Measurements from ENCODE around the gene PSMG1.
A peak's percentile ranks its signal among the peaks of the same experiment; 100 is the strongest.

Gene PSMG1

GRCh38 chr21:39198800-39199199, 15.5 kb upstream of the PSMG1 start:
- Mint-ChIP-seq H3K36me3 (ENCODE audit: low read depth) (peaks cover 54% of the 10 kb centered on the region), H3K27me3 (no peaks in the 10 kb centered on the region), H3K9me3 (no peaks in the 10 kb centered on the region), H3K4me3 (no peak overlapping the region), H3K27ac (no peak overlapping the region), H3K4me1 (peaks cover 21% of the 10 kb centered on the region)
- no peak for ATAC-seq
- no peak for DNase-seq

DNA sequence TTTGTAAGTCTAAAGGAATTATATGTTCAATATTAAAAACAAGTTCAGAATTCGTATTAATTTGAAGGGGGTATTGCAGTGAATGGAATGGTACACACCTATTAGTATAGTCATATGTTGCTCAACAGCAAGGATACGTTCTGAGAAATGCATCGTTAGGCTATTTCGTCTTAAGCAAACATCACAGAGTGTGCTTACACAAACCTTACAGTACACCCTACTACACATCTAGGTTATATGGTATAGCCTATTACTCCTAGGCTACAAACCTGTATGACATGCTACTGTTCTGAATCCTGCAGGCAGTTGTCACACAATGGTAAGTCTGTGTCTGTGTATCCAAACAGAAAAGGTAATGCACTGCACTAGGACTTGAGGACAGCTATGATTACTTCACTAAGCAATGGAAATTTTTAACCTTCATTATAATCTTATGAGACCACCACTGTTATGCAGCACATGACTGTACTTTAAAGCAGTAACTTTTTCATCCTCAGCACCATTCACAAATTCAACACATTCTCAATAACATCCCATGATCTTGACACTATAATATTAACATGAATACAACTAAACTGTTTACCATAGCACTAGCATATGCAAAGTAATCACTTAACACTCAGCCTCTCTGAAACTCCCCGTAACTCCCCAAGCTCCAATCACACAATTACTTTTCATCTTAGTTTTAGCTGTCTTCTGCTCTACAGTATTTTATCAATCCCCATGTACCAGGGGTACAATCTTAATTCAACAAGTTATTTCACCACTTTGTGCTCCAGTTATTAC, 14.4 kb upstream of the PSMG1 start:
- DNase-seq (no peak), ATAC-seq (no peak)
- Mint-ChIP-seq H3K4me3 (no peak overlapping the region), H3K9me3 (no peaks in the 10 kb centered on the region), H3K36me3 (ENCODE audit: low read depth) (peaks cover 51% of the 10 kb centered on the region), H3K27ac (peak overlapping the region; percentile 11), H3K27me3 (no peaks in the 10 kb centered on the region), H3K4me1 (peaks cover 21% of the 10 kb centered on the region)

GRCh38 chr21:39196838-39197237, 13.6 kb upstream of the PSMG1 start:
- H3K27me3 Mint-ChIP-seq = no peaks in the 10 kb centered on the region
- H3K36me3 Mint-ChIP-seq (ENCODE audit: low read depth) = peaks cover 46% of the 10 kb centered on the region
- H3K27ac Mint-ChIP-seq = peak overlapping the region; percentile 65
- peaks cover 21% of the 10 kb centered on the region for H3K4me1 Mint-ChIP-seq
- no peaks in the 10 kb centered on the region for H3K9me3 Mint-ChIP-seq
- no peak overlapping the region for H3K4me3 Mint-ChIP-seq
- no peak for ATAC-seq
- no peak for DNase-seq

GRCh38 chr21:39196310-39196709, 13.1 kb upstream of the PSMG1 start:
- H3K4me3 Mint-ChIP-seq = no peak overlapping the region
- H3K27ac Mint-ChIP-seq = peak overlapping the region; percentile 65
- H3K4me1 Mint-ChIP-seq = peaks cover 22% of the 10 kb centered on the region
- no peaks in the 10 kb centered on the region for H3K27me3 Mint-ChIP-seq
- peaks cover 46% of the 10 kb centered on the region for H3K36me3 Mint-ChIP-seq (ENCODE audit: low read depth)
- no peak for ATAC-seq
- DNase-seq = no peak
- no peaks in the 10 kb centered on the region for H3K9me3 Mint-ChIP-seq

DNA sequence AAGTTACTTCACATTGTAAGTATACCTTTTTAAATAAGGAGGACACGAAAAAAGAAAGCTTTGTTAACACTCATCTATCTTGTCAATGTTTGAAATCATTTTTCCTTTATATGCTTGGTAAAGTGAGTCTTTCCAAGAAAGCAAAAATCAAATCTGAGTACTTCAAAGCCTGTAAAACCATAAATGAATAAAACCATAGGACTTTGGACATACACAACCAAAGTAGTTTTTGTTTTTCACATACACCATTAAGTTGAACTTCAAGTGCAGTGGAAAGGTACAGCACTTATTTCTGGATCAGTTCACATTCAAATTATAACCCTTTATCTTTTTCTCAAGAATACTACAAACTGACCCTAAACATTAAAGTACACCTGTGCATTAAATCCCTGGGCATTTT, 10.1 kb upstream of the PSMG1 start:
- ATAC-seq (no peak), DNase-seq (no peak)
- Mint-ChIP-seq H3K9me3 (no peaks in the 10 kb centered on the region), H3K27ac (no peak overlapping the region), H3K36me3 (ENCODE audit: low read depth) (peaks cover 27% of the 10 kb centered on the region), H3K27me3 (no peaks in the 10 kb centered on the region), H3K4me3 (no peak overlapping the region), H3K4me1 (peaks cover 47% of the 10 kb centered on the region)

DNA sequence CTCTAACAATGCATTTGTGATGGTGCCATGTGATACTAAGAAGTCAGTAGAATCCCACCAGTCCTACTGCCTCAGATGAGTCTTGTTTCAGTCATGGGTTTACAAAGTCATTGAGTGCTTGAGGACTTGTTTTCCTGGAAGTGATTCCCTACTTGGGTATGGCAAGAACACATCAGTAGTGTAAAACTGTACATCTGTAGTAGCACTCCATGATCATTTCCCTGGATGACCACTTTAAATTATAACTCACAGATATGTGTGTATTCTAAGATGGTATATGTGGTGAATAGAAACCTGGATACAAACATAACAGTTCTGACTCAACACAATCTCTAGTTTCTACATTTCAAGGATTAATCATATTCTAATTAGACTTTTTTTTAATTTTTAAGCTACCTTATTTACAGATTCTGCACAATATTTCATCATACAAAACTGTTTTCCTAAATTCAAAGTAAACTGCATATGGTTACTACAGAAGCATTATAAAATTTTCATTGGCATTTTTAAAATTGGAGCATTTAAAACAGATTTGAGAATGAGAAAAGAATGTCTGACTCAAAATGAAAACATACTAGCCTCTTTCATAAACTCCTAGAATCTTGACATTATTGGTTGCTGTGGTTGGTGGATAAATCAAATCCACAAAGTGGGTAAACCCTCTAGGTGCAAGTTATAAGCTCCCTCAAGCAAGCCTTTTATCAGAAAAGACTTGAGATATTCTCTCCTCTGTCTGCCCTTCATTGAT, 6.8 kb upstream of the PSMG1 start:
- DNase-seq (no peak), ATAC-seq (peak; percentile 76)
- Mint-ChIP-seq H3K4me3 (no peak overlapping the region), H3K4me1 (peaks cover 58% of the 10 kb centered on the region), H3K36me3 (ENCODE audit: low read depth) (peaks cover 3% of the 10 kb centered on the region), H3K9me3 (no peaks in the 10 kb centered on the region), H3K27ac (peak overlapping the region; percentile 27), H3K27me3 (no peaks in the 10 kb centered on the region)

DNA sequence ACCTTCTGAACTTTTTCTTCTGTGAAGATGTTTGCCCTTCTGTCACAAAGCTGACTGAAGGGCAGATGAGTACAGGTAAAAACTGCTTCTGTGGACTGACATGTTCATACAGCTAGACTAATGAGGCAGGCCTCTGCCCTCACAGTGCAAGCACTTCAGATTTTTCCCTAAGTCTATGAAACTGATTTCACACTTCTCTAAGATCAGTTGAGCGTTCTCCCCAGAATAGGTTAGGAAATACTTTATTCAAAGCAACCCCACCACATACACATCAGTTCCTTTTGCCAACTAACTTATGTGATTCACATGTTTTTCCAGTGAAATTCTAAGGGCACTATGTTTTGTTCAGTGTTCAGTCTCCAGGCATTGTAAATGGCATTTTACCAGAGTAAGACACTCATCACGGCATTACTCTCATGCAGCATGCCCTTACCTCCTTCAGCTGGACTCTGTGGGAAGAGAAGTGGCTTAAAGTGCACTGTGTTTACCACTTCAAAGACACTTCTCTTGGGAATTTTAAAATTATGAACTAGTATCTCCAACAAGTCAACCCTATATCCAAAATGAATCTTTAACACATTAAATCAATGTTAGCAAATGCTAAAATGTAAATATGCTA, 5.4 kb upstream of the PSMG1 start:
- H3K4me3 Mint-ChIP-seq = no peak overlapping the region
- H3K4me1 Mint-ChIP-seq = peaks cover 69% of the 10 kb centered on the region
- peak overlapping the region; percentile 44 for H3K27ac Mint-ChIP-seq

DNA sequence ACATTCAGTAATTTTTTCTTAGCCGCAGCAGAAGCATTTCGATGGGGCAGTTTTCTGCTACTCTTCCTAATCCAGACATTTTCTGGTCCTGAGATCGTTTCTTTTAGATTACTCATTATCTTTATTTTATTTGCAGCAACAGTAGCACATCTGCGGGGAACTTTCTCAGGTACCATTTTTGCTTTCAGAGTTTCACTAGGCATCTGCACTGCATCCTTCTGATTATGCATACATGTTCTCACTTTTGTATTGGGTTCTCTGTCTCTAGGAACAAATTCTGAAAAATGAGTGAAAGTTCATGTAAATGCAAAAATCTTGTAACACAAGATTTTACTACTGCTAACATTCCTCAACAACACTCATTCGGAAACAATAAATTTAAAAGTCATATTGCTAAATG, 3.9 kb upstream of the PSMG1 start:
- H3K27ac Mint-ChIP-seq = no peak overlapping the region
- H3K36me3 Mint-ChIP-seq (ENCODE audit: low read depth) = peaks cover 7% of the 10 kb centered on the region
- H3K27me3 Mint-ChIP-seq = no peaks in the 10 kb centered on the region
- peaks cover 75% of the 10 kb centered on the region for H3K4me1 Mint-ChIP-seq
- no peaks in the 10 kb centered on the region for H3K9me3 Mint-ChIP-seq
- no peak overlapping the region for H3K4me3 Mint-ChIP-seq
- DNase-seq (no peak), ATAC-seq (no peak)

More for the DNA sequence above, 5.4 kb upstream of the PSMG1 start:
- H3K27me3 Mint-ChIP-seq = no peaks in the 10 kb centered on the region
- H3K9me3 Mint-ChIP-seq = no peaks in the 10 kb centered on the region
- ATAC-seq (peak; percentile 60), DNase-seq (no peak)
- peaks cover 3% of the 10 kb centered on the region for H3K36me3 Mint-ChIP-seq (ENCODE audit: low read depth)

DNA sequence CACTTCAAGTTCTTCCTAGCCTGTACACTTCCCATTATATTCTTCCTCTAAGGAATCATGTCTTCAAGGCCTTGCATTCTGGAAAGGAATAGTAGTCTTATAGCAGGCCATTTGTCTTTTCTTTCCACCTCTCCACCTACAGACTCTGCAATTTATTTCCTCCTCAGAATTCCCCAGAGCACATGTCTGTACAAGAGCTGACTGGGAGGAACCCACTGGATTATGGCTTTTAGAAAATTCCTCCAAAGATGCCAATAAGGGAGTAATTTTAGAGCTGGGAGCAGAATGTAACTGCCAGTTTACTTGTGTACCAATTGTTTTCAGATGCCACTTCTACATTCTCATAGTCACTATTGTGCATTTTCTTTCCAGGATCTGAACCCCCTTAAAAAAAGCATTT, 3.4 kb upstream of the PSMG1 start:
- Mint-ChIP-seq H3K27me3 (no peaks in the 10 kb centered on the region), H3K4me1 (peaks cover 79% of the 10 kb centered on the region), H3K9me3 (no peaks in the 10 kb centered on the region), H3K27ac (no peak overlapping the region), H3K36me3 (ENCODE audit: low read depth) (peaks cover 12% of the 10 kb centered on the region), H3K4me3 (no peak overlapping the region)
- ATAC-seq (no peak), DNase-seq (no peak)

DNA sequence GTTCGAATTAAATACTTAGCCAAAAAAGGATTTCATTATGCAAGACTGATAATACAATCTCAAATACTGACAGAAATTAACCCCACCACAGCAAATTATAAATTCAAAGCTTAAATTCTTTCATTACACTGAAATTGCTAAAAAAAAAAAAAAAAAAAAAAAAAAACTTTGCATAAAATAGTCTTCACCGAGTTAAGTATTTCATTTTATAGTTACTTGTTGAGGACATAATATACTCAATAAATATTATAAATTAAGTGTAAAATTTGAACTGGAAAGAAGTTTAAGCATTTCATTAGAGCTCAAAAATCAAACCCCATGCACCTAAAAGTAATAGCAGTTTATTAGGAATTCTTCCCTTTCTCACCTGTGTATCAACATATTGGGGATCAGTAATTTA, 1.9 kb upstream of the PSMG1 start:
- Mint-ChIP-seq H3K4me1 (peaks cover 77% of the 10 kb centered on the region), H3K36me3 (ENCODE audit: low read depth) (peaks cover 22% of the 10 kb centered on the region), H3K27ac (no peak overlapping the region), H3K27me3 (no peaks in the 10 kb centered on the region), H3K4me3 (no peak overlapping the region), H3K9me3 (no peaks in the 10 kb centered on the region)
- ATAC-seq (no peak), DNase-seq (no peak)

DNA sequence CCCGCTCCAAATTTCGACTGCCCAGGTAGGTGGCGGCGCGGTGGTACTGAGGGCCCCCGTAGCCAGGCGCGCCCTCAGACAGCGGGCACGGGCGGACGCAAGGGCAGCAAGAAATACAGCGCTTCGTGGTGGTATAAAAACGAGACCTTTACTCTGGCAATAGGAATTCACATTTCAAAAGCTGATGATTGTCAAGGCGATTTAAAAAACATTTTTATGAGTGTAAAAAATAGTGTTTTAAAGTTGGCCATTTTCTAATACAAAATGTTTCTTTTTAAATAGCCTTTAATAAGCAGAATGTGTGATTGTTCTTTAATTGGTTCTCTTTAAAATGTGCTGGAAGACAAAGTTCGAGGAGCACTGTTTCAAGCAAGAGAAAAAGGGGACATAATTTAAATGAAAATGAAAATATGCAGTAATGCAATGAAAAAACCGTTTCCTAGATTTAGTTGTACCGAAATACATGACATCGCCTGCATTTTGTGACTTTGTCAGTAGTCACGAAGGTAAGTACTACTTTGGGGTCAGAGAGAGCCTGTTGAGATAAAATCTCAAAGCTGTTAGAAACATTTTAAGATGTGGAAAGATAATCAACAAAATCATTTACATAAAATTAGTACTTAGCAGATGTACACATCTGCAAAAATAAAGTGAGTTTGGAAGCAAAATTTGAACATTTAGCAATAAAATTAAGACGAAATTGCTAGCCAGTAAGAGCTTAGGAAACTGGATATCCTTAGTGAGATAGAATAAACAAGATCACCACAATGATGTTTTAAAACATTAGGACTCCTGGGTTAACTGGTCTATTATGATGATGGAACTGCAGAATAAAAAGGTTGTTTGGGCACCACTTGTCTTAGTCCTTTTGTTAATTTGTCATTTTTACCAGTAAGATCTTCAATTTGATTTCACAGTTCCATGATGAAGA, 1.1 kb upstream of the PSMG1 start:
- Mint-ChIP-seq H3K36me3 (ENCODE audit: low read depth) (peaks cover 29% of the 10 kb centered on the region), H3K27ac (peak overlapping the region; percentile 83), H3K27me3 (no peaks in the 10 kb centered on the region), H3K9me3 (no peaks in the 10 kb centered on the region), H3K4me3 (peak overlapping the region; percentile 96), H3K4me1 (peaks cover 69% of the 10 kb centered on the region)
- ATAC-seq = no peak
- no peak for DNase-seq

- Mint-ChIP-seq H3K4me3 (peak overlapping the region; percentile 96), H3K9me3 (no peaks in the 10 kb centered on the region), H3K27ac (peak overlapping the region; percentile 94), H3K27me3 (no peaks in the 10 kb centered on the region), H3K36me3 (ENCODE audit: low read depth) (peaks cover 37% of the 10 kb centered on the region), H3K4me1 (peaks cover 55% of the 10 kb centered on the region)
- ATAC-seq (peak; percentile 45), DNase-seq (peak; percentile 10)
These were observed 573 bp downstream of the PSMG1 start for GRCh38 chr21:39182484-39183271.

GRCh38 chr21:39182016-39182415, 1.2 kb downstream of the PSMG1 start:
- no peaks in the 10 kb centered on the region for H3K9me3 Mint-ChIP-seq
- ATAC-seq (no peak), DNase-seq (no peak)
- no peaks in the 10 kb centered on the region for H3K27me3 Mint-ChIP-seq
- H3K4me3 Mint-ChIP-seq = peak overlapping the region; percentile 96
- peaks cover 49% of the 10 kb centered on the region for H3K4me1 Mint-ChIP-seq
- peaks cover 37% of the 10 kb centered on the region for H3K36me3 Mint-ChIP-seq (ENCODE audit: low read depth)
- H3K27ac Mint-ChIP-seq = peak overlapping the region; percentile 94
